PFSK-1 (cell line): ENCODE data around the gene TMEM125.

Source experiments
- FOXP2 ChIP-seq: optimal IDR thresholded peaks from 2 replicates; pipeline ENCODE3; 2011; ENCODE audit warnings: borderline replicate concordance, control low read depth, inconsistent platforms; ENCODE audit not compliant: insufficient read depth; ENCODE audit errors: extremely low read length, extremely low read depth
- POLR2AphosphoS5 ChIP-seq: IDR thresholded peaks from 2 replicates; pipeline ENCODE4 v1.6.1; 2012; ENCODE audit warnings: low read depth, mild to moderate bottlenecking, control low read depth, low read length, moderate library complexity
- SIN3A ChIP-seq: IDR thresholded peaks from 2 replicates; pipeline ENCODE4 v1.6.1; 2012; ENCODE audit warnings: mild to moderate bottlenecking, low read length, moderate library complexity, borderline replicate concordance; ENCODE audit not compliant: insufficient read depth
- TAF1 ChIP-seq: IDR thresholded peaks from 2 replicates; pipeline ENCODE4 v1.6.1; 2012; ENCODE audit warnings: low read length, control low read depth, borderline replicate concordance; ENCODE audit not compliant: insufficient read depth
- TF ChIP-seq, protein P1 (sequence below), 2 experiments: IDR thresholded peaks; 2 replicates each; pipeline versions ENCODE4 v1.6.1 to v1.8.0; 2011 to 2012; ENCODE audit warnings: low read depth in 2 of 2, low read length in 2 of 2, control low read depth in 1 of 2, inconsistent platforms in 1 of 2, mild to moderate bottlenecking in 1 of 2, moderate library complexity in 1 of 2; ENCODE audit not compliant: insufficient read depth in 1 of 2

DNA sequence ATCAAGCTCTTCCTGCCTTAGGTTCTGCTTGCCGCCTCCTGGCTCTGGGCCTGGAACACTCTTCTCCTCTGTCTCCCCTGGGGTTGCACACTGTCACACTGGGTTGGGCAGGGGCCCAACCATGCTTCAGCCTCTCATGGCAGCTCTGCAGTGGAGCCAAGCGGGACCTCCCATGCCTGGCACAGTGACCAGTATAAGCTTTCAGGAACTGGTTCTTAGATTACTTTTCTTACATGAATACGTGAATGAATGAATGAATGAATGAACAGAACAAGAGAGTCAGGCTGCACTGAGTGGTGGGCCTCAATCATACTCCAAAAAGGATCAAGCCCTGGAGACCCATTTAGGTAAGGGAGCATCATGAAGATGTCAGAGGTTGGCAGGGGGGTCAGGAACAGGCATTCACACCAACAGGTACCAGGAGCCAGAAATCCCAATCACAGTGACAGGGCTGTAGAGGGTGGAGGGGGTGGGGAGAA lies 30.8 kb upstream of the TMEM125 start:
- TF ChIP-seq POLR2AphosphoS5, result no peak
- no peak for TF ChIP-seq TAF1
- no peak for TF ChIP-seq SIN3A
- TF ChIP-seq, protein P1, sequence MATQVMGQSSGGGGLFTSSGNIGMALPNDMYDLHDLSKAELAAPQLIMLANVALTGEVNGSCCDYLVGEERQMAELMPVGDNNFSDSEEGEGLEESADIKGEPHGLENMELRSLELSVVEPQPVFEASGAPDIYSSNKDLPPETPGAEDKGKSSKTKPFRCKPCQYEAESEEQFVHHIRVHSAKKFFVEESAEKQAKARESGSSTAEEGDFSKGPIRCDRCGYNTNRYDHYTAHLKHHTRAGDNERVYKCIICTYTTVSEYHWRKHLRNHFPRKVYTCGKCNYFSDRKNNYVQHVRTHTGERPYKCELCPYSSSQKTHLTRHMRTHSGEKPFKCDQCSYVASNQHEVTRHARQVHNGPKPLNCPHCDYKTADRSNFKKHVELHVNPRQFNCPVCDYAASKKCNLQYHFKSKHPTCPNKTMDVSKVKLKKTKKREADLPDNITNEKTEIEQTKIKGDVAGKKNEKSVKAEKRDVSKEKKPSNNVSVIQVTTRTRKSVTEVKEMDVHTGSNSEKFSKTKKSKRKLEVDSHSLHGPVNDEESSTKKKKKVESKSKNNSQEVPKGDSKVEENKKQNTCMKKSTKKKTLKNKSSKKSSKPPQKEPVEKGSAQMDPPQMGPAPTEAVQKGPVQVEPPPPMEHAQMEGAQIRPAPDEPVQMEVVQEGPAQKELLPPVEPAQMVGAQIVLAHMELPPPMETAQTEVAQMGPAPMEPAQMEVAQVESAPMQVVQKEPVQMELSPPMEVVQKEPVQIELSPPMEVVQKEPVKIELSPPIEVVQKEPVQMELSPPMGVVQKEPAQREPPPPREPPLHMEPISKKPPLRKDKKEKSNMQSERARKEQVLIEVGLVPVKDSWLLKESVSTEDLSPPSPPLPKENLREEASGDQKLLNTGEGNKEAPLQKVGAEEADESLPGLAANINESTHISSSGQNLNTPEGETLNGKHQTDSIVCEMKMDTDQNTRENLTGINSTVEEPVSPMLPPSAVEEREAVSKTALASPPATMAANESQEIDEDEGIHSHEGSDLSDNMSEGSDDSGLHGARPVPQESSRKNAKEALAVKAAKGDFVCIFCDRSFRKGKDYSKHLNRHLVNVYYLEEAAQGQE (IDR thresholded peaks at IDR 0.05; ENCODE audit: insufficient read depth in 1 of 2, low read depth in 2 of 2, low read length in 2 of 2), result no peak
- TF ChIP-seq FOXP2, result no peak
